ENCODE data around the gene C11orf97.
A peak's percentile ranks its signal among the peaks of the same experiment; 100 is the strongest.

C11orf97 gene, protein sequence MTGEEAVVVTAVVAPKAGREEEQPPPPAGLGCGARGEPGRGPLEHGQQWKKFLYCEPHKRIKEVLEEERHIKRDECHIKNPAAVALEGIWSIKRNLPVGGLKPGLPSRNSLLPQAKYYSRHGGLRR

DNA sequence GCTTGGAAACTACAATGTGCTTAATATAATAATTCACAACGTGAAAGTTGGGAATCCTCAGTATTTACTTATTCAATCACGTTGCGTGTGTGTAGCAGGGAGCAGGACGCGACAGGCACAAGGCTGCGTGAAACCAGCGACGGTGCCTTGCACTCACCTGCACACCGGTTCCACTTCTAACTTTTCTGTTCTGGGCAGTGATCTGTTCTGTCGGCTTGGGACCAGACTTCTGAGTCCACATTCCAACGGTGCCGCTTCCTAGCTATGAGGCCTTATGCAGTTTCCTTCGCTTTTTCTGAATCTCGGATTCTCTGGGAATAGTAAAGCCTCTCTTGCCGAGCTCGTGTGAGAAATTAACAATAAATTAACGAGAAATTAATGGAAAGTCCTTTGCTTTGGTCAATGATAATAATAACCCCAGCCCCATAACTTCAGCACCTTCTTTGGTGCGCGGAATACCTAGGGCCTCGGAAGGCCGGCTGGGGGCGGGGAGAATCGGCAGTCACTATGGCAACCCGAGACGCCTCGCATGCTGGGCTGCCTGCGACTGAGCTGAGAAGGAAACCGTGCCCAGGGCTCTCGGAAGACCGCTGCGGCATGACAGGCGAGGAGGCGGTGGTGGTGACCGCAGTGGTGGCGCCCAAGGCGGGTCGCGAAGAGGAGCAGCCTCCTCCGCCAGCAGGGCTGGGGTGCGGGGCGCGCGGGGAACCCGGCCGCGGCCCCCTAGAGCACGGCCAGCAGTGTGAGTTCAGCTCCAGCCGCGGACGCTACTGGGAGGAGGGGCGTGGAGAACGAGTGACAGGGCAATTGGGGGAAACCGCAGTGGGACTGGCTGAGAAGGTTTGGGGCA is at the start of gene C11orf97:
C11orf97 (plus strand) TSS at position 530 of the 850 bp plus-strand sequence; CDS start at position 598, 68 bp downstream.
- Histone ChIP-seq H3K27me3 (ENCODE audit: control insufficient read depth, low read length) (peaks cover 20% of the 10 kb centered on the region), H3K4me2 (ENCODE audit: low read length) (peak within 1 kb of the TSS; percentile 62), H3K9me2 (replicated peaks; ENCODE audit: control insufficient read depth, low read length) (no peaks in the 10 kb centered on the region), H3K36me3 (ENCODE audit: control insufficient read depth, low read length) (no peaks in the 10 kb centered on the region), H3K27ac (ENCODE audit: low read depth, low read length) (no peak within 1 kb of the TSS), H3K9me3 (ENCODE audit: control insufficient read depth, insufficient read depth, low read length) (no peaks in the 10 kb centered on the region), H3F3A (ENCODE audit: control insufficient read depth, insufficient read depth) (peaks cover 2% of the 10 kb centered on the region; the same call in 1 of the 2 replicates), H3K79me2 (ENCODE audit: control insufficient read depth, low read length) (no peaks in the 10 kb centered on the region), H3K4me3 (ENCODE audit: low read length) (peak within 1 kb of the TSS; percentile 54), H4K20me1 (ENCODE audit: control insufficient read depth, insufficient read depth, low read depth, low read length) (no peaks in the 10 kb centered on the region), H3K4me1 (ENCODE audit: control insufficient read depth, low read length) (peaks cover 13% of the 10 kb centered on the region)
- TF ChIP-seq, protein P1, sequence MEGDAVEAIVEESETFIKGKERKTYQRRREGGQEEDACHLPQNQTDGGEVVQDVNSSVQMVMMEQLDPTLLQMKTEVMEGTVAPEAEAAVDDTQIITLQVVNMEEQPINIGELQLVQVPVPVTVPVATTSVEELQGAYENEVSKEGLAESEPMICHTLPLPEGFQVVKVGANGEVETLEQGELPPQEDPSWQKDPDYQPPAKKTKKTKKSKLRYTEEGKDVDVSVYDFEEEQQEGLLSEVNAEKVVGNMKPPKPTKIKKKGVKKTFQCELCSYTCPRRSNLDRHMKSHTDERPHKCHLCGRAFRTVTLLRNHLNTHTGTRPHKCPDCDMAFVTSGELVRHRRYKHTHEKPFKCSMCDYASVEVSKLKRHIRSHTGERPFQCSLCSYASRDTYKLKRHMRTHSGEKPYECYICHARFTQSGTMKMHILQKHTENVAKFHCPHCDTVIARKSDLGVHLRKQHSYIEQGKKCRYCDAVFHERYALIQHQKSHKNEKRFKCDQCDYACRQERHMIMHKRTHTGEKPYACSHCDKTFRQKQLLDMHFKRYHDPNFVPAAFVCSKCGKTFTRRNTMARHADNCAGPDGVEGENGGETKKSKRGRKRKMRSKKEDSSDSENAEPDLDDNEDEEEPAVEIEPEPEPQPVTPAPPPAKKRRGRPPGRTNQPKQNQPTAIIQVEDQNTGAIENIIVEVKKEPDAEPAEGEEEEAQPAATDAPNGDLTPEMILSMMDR (IDR thresholded peaks at IDR 0.05; ENCODE audit: low read depth, low read length, poor library complexity, severe bottlenecking), result no peak
- no peak for TF ChIP-seq EZH2phosphoT487 (IDR thresholded peaks at IDR 0.05; ENCODE audit: borderline replicate concordance, low read length)

DNA sequence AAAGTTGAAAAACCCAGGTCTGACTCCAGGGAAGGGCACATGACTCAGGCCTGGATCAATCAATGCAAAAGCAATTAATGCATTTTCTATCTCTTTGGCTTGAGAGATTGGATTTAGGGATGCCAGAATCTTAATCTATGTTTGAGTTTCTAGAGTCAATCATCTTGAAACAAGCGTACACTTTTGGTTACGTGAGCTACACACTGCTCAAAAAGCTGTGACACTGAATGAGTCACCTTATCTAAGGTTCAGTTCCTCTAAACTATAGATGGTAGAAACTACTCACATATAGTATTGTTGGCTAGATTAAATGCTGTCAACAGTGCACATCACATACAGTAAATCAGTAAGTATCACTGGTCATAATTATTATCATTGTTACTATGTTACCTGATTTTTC is 42.8 kb upstream of the C11orf97 start:
- Histone ChIP-seq H3K4me3 (ENCODE audit: low read length) (no peak overlapping the region), H3K27ac (ENCODE audit: low read depth, low read length) (no peak overlapping the region), H4K20me1 (ENCODE audit: control insufficient read depth, insufficient read depth, low read depth, low read length) (no peaks in the 10 kb centered on the region), H3K36me3 (ENCODE audit: control insufficient read depth, low read length) (peaks cover 89% of the 10 kb centered on the region), H3F3A (ENCODE audit: control insufficient read depth, insufficient read depth) (no peaks in the 10 kb centered on the region), H3K4me2 (ENCODE audit: low read length) (no peak overlapping the region), H3K4me1 (ENCODE audit: control insufficient read depth, low read length) (peaks cover 4% of the 10 kb centered on the region; the same call in 1 of the 2 replicates), H3K79me2 (ENCODE audit: control insufficient read depth, low read length) (no peaks in the 10 kb centered on the region), H3K27me3 (ENCODE audit: control insufficient read depth, low read length) (no peaks in the 10 kb centered on the region), H3K9me2 (replicated peaks; ENCODE audit: control insufficient read depth, low read length) (no peaks in the 10 kb centered on the region), H3K9me3 (ENCODE audit: control insufficient read depth, insufficient read depth, low read length) (no peaks in the 10 kb centered on the region)
- TF ChIP-seq EZH2phosphoT487 (IDR thresholded peaks at IDR 0.05; ENCODE audit: borderline replicate concordance, low read length), result no peak
- TF ChIP-seq, protein P1 (IDR thresholded peaks at IDR 0.05; ENCODE audit: low read depth, low read length, poor library complexity, severe bottlenecking), result no peak

DNA sequence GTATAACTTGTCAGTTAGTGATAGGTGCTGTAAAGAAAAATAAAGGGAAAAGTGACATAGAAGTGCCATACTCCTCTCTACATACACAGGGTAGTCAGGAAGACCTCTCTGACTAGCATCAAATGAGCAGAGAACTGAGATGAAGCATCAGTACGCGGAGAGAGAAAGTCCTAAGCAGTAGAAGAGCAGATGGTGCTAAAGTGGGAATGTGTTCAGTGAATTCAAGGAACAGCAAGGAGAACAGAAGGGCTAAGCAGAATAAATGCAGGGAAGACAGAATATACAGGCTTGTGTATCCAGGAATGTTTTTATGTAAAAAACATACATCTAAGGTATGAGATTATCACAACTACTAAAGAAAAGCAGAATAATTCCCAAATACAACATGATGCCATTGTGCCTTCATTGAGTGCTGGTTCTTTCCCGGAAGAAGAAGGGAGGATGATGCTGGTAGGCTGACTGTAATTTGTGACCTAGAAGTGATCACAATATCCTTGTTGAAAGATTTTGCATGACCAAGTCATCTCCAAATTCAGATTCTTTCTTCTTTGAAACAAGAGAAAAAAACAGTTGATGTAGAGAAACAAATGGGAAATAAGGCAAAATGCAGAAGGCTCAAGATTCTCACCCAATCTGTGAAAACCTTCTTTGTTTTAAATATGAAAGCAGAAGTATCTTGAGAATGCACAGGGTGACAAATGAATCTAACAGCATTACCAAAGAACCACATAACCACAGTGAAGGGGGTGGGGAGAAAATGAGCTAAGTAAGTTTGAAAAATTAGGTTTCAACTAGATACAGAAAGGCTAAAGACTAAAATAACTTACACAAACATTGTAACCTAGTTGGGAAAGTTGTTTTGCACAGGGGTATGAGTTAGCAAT is 39.1 kb upstream of the C11orf97 start:
- no peak overlapping the region for H3K27ac ChIP-seq (ENCODE audit: low read depth, low read length)
- TF ChIP-seq, protein P1 (IDR thresholded peaks at IDR 0.05; ENCODE audit: low read depth, low read length, poor library complexity, severe bottlenecking), result no peak
- TF ChIP-seq EZH2phosphoT487 (IDR thresholded peaks at IDR 0.05; ENCODE audit: borderline replicate concordance, low read length), result no peak
- H3K4me1 ChIP-seq (ENCODE audit: control insufficient read depth, low read length), result peaks cover 4% of the 10 kb centered on the region; the same call in 1 of the 2 replicates
- no peaks in the 10 kb centered on the region for H3K27me3 ChIP-seq (ENCODE audit: control insufficient read depth, low read length)
- H3K9me3 ChIP-seq (ENCODE audit: control insufficient read depth, insufficient read depth, low read length), result no peaks in the 10 kb centered on the region
- no peak overlapping the region for H3K4me3 ChIP-seq (ENCODE audit: low read length)
- H3K4me2 ChIP-seq (ENCODE audit: low read length), result no peak overlapping the region
- no peaks in the 10 kb centered on the region for H3K79me2 ChIP-seq (ENCODE audit: control insufficient read depth, low read length)
- H3K9me2 ChIP-seq (replicated peaks; ENCODE audit: control insufficient read depth, low read length), result no peaks in the 10 kb centered on the region
- H3F3A ChIP-seq (ENCODE audit: control insufficient read depth, insufficient read depth), result no peaks in the 10 kb centered on the region
- H3K36me3 ChIP-seq (ENCODE audit: control insufficient read depth, low read length), result peaks cover 88% of the 10 kb centered on the region
- no peaks in the 10 kb centered on the region for H4K20me1 ChIP-seq (ENCODE audit: control insufficient read depth, insufficient read depth, low read depth, low read length)
